Testis (tissue), 2 donors: Measurements from ENCODE around the gene SUPT3H.

Source experiments
- POLR2A ChIP-seq: fragments of 450-650 bp; IDR thresholded peaks from one replicate; pipeline ENCODE4 v1.6.1; 2017; ENCODE audit warnings: antibody characterized with exemption, mild to moderate bottlenecking, moderate library complexity
- TF ChIP-seq, protein P1 (sequence below), 3 experiments: fragments of 450-650 bp in 2 of 3; fragments of 200-600 bp in 1 of 3; sonication (generic) in 1 of 3; IDR thresholded peaks; one replicate each; pipeline ENCODE4 v1.5.1; 2016 to 2019; ENCODE audit warnings: antibody characterized with exemption in 3 of 3, mild to moderate bottlenecking in 2 of 3, moderate library complexity in 1 of 3

DNA sequence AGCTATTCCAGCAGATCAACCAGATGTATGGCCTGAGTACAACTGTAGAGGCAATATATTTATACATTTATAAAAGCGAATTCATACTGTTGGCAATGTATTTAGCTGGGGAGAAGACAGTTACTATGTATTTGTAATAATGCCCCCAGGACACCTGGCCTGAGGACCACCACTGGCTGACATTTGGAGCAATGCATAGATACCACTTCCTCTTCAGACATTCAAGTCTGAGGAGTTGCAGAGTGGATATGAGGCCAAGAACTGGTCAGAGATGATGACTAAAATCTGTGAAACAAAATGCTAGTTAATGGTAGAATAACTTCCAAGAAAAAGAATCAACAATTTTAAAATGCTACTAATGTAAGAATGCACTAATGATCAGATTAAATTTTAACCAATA is 527.9 kb downstream of the SUPT3H start:
- TF ChIP-seq, protein P1, sequence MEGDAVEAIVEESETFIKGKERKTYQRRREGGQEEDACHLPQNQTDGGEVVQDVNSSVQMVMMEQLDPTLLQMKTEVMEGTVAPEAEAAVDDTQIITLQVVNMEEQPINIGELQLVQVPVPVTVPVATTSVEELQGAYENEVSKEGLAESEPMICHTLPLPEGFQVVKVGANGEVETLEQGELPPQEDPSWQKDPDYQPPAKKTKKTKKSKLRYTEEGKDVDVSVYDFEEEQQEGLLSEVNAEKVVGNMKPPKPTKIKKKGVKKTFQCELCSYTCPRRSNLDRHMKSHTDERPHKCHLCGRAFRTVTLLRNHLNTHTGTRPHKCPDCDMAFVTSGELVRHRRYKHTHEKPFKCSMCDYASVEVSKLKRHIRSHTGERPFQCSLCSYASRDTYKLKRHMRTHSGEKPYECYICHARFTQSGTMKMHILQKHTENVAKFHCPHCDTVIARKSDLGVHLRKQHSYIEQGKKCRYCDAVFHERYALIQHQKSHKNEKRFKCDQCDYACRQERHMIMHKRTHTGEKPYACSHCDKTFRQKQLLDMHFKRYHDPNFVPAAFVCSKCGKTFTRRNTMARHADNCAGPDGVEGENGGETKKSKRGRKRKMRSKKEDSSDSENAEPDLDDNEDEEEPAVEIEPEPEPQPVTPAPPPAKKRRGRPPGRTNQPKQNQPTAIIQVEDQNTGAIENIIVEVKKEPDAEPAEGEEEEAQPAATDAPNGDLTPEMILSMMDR (IDR thresholded peaks at IDR 0.05) = no peak
- no peak for TF ChIP-seq POLR2A
